A172 (cell line): ENCODE data around the gene ATXN7L1. TPM values are rescaled to one million over a fixed set of nuclear protein-coding genes. Genes with fewer than 3 reads are reported as not detected.

Experiments used
- DNase-seq: peaks from one replicate; pipeline ENCODE4 v3.0.0-alpha.2; 2015; ENCODE audit warnings: low spot score
- total RNA-seq: library from RNA; depleted of rRNA; stranded (reverse); fragments of >200 nt; shearing (Covaris generic); gene quantifications from 2 replicates; pipeline ENCODE4 v1.2.3, GENCODE V29; 2014

The ATXN7L1 gene
- total RNA-seq, 1 experiment from 2014 or later, result 1.6 TPM

DNA sequence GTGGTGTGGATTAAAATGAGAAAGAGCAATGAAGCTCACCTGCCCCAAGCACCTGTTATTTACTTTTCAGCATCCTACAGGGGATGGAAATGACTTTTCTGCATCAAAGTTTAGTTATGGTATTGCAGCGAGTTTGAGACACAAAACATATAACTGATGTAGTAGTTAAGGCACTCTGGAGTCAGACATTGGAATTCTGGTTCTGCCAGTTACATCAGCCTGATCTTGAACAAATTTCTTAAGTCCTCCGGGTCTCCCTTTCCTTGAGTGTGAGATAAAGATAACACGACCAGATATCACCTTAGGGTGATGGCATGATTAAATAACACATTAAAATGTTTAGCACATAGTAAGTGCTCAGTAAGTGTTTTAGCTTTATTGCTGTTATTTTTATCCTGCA, 97.4 kb downstream of the ATXN7L1 start:
- DNase-seq, result no peak

DNA sequence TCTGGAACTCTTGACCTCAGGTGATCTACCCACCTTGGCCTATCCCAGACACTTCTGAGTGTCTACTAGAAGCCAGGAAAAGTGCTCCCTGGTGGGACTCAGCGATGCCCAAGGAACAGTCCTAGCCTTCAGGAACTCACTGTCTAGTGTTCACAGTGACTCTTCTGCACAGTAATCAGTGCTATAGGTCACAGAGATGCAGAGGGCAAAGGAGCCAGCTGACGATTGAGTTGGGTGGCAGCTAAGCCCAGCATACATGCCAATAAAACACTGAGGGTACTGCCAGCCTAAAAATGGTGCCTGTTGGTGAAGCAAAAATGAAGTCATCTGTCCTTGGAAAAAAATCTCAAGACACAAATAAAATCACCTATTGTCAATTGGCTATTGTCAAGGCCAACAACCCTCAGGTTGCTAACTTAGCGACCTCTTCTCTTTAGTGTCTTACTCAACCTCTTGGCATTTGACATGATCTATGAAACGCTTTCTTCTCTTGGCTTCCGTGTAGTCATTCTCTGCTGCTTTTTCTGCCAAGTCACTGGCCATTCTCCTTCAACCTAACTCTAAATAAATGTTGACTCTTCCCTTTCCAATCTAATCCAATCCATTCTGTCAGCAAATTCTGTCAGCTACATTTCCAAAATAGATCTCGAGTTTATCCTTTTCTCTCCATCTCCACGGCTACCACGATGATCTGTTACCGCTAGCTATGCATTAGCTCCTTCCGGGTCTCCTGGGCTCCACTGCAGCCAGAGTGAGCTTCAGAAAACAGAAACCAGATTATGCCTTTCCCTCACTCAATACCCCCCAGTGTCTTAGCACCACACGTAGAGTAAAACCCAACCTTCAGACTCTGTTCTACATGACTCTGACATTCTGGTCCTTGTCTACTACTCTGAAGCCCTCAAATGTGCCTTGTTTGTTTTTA, 99.2 kb downstream of the ATXN7L1 start:
- peak; percentile 68 for DNase-seq

DNA sequence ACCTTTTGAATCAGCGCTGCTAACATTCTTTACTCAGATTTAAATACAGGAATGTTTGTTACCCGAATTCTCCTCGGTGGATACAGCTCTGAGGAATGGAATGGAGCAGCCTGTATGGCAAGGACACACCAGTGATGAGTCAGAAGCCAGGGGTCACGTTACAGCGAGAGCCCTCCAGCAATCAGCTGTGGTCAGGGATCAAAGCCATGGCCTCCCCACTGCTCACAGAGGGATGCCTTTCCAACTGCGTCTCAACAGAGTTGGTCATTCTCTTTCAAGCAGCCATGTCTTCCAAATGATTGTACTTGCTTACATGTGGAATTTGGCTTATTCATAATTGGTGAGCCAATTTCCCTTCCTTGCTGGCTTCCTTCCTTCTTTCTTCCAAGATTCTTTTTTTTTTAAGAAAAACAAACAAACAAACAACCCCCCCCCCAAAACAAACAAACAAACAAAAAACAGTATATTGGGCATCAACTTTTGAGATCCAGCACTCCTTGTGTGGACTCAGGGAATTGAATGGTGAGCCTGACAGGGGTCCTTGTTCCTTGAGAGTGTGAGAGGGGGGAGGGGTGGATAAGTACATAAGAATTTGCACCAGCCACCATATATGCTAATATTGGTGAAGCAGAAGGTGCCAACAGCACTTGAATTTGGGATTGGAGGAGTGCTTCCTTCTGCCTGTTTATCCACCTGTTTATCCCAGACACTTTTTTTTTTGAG, 100.2 kb downstream of the ATXN7L1 start:
- peak; percentile 99 for DNase-seq

DNA sequence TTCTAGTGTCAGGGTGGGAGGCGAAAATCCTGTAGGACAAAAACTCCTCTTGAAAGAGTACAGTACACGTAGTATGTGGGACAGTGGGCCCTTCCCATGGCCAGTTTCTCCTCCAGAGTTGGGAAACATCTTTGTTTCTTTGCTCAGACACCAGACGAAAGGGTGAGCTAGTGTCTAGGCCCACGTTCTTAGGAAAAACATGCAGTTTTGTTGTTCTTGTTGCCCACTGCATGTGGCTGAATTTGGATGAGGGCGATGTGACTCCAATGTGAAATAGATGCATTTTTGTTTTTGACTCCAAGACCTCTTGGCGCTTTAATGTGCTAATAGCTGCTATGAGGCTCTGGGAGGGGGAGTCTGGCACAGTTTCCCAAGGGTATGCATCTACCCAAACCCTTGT, 100.8 kb downstream of the ATXN7L1 start:
- no peak for DNase-seq

DNA sequence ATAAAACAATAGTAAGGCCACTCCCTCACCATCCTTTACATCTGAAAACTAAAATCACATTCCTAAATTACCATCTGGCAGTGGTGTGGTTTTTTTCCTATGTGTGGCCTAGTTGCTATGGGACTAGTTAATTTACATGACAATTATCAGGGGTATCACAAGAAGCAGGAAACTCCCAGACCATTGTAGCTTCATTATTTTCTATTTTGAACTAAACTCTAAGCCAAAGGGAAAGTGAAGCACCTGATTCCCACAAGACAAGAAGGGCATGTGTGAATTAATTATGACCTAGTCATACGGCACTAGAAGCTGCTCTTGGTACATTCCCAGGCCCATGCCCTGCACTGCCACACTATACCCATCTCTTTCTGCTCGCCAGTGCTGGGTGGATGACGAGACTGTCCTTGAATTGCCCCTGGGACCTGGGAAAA, 103.4 kb downstream of the ATXN7L1 start:
- DNase-seq, result no peak

DNA sequence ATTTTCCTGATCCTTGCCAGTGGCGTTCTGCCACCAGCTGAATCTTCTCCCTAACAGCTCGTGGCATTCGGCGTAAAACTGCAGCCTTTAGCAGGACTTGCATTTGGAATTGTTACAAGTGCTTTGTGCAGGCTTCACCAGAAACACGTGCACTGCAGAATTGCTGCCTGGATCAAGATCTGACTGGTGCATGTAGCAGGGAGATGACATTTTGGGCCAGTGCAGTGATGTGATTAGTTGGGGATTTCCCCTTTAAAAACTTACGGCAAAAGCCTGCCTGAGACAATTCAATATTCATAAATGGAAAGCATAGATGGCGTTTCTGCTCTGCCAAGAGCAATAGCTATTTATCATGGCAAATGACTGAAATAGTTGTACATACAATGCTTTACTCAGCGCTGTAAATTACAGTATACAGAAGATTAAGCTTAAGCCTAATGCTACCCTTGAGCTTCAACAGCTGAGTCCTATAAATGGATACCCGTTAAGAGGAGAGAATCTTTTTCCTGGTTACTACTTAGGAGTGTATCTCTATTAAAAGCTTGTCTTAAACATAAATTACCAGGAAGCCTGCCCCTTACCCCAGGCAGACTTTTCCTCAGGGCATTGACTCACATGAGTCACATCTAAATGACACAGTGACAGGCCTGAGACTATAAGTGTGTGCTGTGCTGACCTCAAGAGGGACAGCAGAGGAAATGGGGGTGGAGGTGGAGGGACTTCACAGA, 106.3 kb downstream of the ATXN7L1 start:
- peak; percentile 74 for DNase-seq

DNA sequence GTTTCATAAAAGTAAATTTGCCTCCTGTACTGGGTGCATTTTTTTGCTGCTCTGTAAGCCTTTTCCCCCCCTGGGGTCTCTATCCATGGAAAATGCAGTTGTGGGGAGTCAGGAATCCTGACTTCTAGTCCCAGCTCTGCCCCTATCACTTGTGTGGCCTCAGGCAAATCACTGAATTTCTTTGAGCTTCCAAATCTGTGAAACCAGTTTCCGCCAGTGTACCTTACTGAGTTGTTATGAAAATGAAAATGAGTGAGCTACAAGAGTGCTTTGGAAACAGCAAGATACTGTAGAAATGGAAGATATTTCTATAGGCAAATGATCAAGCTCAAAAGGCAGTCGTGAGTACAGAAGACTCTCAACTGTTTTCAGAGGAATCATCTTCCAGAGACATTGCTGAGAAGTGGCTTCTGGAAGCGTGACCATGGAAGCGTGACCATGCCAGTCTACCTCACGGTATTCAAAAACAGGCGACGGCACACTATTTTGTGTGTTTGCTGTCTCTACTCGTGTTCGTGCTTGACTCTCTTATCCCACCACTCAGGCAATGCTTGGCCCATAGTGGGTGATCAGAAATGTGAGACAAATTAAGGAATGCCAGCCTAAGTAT, 107.4 kb downstream of the ATXN7L1 start:
- no peak for DNase-seq

DNA sequence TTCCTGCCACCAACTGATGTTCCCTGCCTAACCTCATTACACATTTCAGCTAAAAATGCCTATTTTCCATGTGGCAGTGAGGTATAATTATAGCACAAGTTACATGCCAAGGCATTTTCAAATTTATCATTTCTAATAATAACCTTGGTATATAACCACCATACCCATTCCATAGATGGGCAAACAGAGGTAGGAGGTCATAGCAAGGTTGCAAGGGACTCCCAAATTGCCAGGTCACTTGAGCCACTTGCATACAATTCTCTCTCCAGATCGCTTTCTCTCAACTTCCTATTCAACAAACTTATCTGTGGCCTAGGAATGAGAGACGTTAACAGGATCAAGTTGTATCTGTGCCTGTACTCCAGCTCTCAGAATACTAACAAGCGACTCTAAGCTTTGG, 108.3 kb downstream of the ATXN7L1 start:
- no peak for DNase-seq

DNA sequence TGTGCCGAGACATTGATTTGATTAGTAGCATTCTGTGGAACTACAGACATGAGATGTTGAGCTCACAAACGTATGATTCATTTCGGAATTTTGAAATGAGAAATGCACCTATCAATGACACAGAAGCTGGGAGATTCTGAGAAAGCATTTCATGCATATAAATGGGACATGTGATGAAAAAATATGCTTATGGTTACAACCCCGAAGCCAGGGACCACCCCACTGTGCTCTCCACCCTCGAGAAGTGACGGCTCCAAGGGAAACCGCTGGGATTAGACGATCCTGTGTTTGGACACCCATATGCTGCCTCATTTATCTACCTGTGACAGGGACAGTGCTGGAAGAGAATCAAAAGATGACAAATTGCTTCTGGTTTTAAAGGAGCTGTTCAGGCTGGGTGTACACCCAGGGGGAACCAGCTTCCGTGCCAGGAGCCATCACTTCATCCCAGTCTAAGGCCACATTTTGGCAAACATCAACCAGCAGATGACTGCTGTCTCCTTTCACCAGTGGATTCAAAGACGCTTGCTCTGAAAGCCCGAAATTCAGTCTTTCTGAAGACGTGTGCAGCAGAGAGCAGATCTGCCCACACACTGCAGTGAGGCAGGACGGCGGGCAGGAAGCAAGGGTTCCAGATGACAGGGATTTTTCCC, 109.9 kb downstream of the ATXN7L1 start:
- no peak for DNase-seq

DNA sequence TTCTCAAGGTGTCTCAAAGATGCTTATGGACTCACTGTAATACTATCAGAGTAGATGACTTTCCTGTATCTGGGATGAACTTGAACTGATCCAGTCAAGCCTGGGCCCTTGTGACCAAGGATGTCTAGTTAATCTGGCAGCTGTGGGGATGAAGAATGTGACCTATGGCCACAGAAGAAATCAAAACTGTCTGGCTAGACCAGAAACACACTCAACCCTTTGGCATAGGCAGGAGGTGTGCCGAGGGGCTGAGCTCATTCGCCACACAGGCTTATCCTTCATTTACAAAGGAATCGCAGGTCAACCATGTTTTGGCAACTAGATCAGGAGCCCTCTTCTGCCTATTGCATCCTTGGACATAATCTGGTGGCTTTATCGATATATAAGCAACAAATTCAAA, 110.6 kb downstream of the ATXN7L1 start:
- no peak for DNase-seq

DNA sequence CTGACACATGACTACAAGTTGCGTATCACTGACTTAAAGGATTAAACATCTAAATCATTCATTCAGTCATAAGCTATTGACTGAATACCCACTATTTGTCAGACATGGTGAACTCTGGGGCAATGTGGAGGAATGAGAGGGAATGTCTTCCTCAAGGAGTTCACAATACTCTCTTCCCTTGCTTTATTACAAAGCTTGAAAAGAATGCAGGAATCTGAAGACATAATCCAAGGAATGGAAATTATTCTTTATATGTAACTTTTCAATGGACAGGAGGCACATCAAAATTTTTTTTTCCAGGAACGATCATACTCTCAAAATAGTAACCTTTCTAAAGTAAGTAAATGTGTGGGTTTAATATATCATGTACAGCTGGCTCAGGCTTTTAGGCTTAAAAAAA, 111.9 kb downstream of the ATXN7L1 start:
- no peak for DNase-seq

DNA sequence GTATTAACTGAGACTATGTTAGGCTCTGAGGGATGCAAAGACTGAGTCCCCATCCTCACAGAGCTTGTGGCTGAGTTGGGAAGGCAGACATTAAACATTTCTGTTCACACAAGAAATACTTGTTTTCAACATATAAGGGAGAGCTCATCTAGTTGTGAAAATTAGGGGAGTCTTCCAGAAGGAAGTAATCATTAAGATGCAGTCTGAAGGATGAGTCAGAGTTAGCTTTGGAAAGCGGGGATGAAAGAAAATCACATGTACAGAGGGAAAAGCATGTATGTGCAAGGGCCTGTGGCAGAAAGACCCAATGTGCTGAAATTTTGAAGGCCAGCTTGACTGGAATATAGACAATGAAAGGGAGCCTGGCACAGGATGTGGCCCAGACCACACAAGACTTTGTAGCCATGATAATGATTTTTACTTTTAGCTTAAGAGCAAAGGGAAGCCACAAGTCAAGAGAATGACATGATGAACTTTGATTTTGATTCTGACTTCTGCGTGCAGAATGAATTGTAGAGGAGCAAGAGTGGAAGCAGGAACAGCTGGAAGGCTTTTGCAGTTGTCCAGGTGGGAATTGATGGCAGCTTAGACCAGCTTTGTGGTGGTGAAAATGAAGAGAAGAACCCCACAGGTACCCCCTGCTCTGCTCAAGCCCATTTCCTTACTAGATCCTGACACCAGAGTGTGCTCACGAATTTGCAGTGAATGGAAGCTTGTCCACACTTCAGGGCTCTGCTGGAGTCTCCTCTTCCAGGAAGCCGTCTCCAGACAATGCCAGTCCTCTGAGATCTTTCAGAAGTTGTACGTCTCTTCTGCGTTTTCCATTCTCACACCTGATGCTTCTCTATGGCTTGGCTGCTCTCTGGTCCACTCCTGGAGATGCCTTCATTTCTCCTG, 115.6 kb downstream of the ATXN7L1 start:
- DNase-seq, result no peak

DNA sequence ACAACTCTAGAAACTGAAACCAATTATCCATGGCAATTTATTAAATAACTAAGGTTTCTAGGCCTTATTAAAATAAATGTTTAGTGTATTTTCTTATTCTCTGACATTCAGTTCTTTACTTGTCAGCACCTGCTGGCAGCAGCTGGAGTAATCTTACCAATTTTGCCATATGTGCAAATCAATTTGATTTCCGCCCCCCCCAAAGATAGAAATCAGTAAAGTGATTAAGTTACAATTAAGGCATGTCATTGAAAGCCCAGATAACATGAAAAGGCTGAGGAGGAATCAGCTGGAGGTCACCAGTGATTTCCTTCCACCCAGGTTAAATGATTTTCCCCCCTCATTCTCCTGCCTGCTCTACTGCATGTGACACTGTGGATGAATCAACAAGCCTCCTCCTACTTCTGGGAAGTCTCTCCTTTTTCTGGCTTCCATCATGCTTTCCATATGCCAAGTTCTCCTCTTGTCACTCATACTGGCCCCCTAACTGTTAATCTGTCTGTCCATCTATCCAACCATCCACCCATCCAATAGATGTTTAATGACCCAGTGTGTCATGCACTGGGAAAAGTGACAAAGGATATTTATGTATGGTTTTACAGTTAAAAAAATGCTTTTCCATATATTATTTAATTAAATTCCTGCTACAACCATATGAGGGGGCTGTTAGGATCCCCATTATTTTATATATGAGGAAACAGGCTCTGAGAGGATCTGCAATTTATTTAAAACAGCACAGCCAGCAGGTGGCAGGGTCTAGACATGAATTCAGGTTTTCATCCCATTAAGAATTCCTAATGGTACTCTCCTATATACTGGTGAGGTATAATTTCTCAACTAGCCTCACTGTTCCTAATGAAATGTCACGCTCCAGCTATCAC, 116.5 kb downstream of the ATXN7L1 start:
- peak; percentile 73 for DNase-seq

DNA sequence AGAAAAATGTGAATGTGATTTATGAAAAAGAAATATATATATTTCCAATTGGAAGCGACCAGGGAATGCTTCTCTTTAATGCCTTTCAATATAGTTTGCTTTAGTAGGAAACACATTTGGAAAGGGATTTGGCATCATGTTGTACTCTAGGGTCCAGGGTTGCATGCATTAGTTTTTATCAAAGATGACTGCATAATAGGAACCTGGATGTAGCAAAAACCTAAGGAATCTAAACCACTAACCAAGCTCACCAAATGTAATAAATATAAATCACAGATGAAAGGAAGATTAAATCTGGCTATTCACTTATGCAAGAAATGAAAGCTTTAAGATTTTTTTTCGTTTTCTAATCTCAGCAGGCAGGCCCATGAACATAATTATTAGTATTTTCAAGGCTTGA, 120.0 kb downstream of the ATXN7L1 start:
- no peak for DNase-seq

DNA sequence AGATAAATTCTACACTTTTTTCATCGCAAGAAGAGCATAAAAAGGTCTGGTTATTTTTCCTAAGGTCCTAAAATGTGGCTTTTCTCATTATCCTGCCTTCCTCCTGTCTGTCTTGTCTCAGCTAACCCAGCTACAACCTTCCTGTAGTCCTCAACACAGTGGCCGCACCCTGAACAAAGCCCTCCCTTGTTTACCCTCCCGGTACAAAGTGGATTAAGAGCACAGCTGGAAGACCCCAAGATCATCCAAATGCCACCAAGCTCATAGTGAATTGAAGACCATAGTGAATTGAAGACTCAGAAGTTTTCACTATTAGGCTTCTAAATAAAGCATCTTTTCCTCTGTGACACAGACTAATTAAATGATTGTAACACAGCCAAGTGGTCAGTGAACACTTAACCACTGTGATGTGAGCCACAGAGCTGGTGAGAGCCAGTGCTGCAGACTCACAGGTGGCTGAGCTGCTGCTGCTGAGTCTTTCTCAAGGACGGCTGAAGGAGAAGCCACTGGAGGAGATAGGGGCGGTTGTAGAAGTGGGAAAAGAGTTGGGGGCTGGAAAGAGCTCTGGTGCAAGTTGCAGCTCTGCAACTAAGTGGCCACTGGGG, 123.6 kb downstream of the ATXN7L1 start:
- DNase-seq, result no peak

DNA sequence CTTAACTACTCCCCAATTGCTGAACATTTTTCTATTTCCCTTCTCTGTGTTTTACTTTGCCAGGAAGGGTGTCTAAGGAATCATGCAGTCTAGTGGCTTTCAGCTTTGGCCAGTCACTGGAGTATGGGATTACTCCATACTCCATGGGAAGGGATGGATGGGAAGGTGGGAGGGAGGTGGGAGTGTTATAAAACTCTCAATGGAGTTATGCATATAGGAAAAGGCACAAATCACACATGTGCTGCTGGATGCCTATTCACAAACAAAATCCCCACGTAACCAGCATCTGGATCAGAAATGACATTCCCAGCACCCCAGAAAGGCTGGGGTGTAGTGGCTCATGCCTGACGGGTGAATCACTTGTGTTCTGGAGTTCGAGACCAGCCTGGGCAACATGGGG, 125.3 kb downstream of the ATXN7L1 start:
- DNase-seq, result no peak

DNA sequence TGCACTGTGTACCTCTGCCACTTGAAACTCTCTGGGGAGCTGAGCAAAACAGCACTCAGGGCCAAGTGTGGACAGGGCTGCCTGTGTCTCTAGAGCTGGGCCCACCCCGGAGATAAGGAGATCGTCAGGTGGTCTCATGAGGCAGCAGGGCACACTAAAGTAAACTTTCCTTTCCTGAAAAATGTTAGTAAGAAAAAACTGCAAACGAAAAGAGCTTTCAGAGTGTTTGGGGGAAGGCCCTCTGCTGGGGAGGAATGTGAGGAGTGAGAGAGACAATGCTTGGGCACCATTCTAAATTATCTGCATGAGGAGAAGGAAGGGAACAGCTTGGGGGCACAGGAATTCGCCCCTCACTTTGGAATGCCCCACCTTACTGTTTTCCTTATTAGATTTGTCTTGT, 127.7 kb downstream of the ATXN7L1 start:
- DNase-seq, result no peak

DNA sequence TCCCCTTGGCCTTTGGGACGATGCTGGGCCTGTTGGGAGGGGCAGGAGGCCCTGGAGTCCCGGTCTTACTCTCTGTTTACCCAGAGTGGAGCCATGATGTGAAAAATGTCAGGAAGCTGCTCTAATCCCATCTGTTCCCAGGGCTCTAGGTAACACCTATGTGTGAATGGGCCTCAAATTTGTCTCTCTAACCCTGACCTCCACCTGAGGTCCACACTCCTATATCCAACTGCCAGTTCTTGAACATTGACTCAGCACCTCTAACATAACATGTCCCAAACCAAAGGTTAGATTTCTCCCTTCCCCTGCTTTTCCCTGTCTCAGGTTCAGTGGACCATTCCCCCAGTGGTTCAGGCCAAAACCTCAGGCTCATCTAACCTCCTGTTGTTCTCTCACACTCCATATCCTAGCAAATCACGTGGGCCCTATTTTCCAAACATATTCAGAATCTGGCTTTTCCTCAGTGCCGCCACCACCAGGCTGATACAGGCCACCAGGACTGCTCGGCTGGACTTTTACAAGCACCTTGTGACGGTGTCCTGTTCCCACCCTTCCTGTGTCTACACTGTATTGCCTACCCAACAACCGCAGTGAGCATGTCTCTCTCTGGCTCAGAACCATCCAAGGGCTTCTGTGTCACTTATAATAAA, 130.6 kb downstream of the ATXN7L1 start:
- DNase-seq, result no peak
